ENCODE results near the gene LDHB. TPM values are rescaled to one million over a fixed set of nuclear protein-coding genes. Genes with fewer than 3 reads are reported as not detected.
"Not testable (repeated sequence)": the region's sequence is repeated elsewhere in the genome, so short reads cannot be mapped to it uniquely, and the experiment has no call there.

LDHB gene
- total RNA-seq, 2 experiments from 2014 or later = 907 to 1,215 TPM

DNA sequence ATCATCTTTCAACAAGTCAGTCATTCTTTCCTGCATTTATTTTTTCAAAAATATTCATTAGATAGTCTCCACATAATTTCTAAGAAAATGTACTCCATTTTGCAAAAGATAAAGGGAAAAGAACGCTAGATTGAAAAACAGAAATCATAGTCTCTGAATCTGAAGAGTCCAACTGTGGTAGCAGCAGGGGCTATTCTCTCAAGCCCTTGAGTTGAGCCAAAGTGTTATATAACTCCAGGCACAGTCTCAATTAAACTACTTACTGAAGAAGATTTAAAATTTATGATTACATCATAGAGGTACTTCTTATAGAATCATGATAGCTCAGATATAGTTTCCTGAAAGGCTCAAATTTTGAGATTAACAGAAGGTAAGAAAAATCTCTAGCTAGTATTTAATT lies 5.8 kb downstream of the LDHB start:
- Mint-ChIP-seq H3K9me3 (ENCODE audit: low read depth) (no peaks in the 10 kb centered on the region), H3K27ac (no peak overlapping the region), H3K36me3 (peaks cover 65% of the 10 kb centered on the region), H3K27me3 (no peaks in the 10 kb centered on the region), H3K4me3 (no peak overlapping the region), H3K4me1 (peaks cover 61% of the 10 kb centered on the region)
- CTCF ChIA-PET = interaction anchor here (1.5 to 1.7 kb wide), 2 partner anchors 12 to 28 kb away, joined by 4 to 5 read pairs; no protein-coding TSS in a partner anchor
- no peak for DNase-seq
- ATAC-seq = no peak

DNA sequence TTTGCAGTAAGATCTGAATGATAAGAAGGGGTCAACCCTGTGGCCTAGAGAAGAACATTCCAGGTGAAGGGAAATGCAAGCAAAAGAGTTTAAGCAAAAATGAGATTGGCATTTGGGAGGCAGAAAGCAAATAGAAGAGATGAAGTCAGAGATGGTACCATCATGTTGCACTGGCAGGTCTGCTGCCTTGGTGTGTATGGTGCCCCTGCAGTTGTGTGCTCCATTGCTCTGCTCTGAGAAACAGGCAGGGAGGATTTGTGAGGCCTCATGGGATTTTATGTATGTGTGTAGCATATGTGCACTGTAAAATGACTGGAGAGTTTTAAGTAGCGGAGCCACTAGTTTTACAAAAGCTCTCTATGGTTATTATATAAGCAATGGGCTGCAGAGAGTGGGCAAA lies 6.6 kb downstream of the LDHB start:
- Mint-ChIP-seq H3K36me3 (peaks cover 66% of the 10 kb centered on the region), H3K4me1 (peaks cover 63% of the 10 kb centered on the region), H3K4me3 (no peak overlapping the region), H3K9me3 (ENCODE audit: low read depth) (no peaks in the 10 kb centered on the region), H3K27me3 (no peaks in the 10 kb centered on the region), H3K27ac (peak overlapping the region; percentile 9)
- DNase-seq (no peak), ATAC-seq (no peak)
- CTCF ChIA-PET = interaction anchor here (1.1 kb wide), 1 partner anchor 116 kb away, joined by 3 read pairs; no protein-coding TSS in a partner anchor

DNA sequence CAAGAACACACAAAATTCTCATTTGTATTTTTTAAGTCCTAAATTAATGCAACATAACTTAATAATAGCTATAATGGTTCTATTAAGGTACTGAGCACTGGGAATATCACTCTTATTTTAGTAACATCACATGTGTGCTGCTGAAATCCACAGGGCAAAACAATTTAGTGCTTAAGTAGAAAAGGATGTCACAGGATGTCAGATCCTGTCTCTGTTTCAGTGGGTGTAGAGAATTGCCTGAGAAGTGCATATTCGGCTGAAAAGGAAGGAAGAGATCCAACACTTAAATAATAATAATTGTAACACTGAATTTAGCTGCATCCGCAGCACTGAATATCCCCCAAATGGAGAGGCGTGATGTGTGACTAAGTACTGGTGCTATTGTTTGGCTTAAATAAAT lies 8.6 kb downstream of the LDHB start:
- CTCF ChIA-PET = no interaction called here
- Mint-ChIP-seq H3K27ac (no peak overlapping the region), H3K4me1 (peaks cover 64% of the 10 kb centered on the region), H3K36me3 (peaks cover 69% of the 10 kb centered on the region), H3K27me3 (no peaks in the 10 kb centered on the region), H3K4me3 (no peak overlapping the region), H3K9me3 (ENCODE audit: low read depth) (no peaks in the 10 kb centered on the region)
- DNase-seq (no peak), ATAC-seq (no peak)

DNA sequence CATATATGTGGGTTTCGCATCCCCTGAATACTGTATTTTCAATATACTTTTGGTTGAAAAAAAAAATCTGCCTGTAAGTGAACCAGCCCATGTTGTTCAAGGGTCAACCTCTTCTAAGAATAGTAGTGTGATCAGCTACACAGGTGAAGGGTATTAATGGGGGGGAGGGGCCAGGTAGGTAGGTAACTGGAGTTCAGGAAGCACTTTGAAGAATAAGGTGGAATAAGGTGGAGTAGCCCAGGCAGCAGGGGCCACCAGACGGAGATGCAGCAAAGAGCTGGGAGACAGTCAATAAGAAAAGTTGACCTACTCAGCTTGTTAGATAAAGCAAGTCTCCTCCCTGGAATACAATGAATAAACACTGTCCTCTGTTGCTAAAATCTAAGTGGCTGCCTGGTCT lies 9.3 kb downstream of the LDHB start:
- CTCF ChIA-PET = no interaction called here
- no peaks in the 10 kb centered on the region for H3K27me3 Mint-ChIP-seq
- H3K4me1 Mint-ChIP-seq = peaks cover 65% of the 10 kb centered on the region
- H3K9me3 Mint-ChIP-seq (ENCODE audit: low read depth) = no peaks in the 10 kb centered on the region
- peaks cover 71% of the 10 kb centered on the region for H3K36me3 Mint-ChIP-seq
- DNase-seq (no peak), ATAC-seq (no peak)
- no peak overlapping the region for H3K27ac Mint-ChIP-seq
- H3K4me3 Mint-ChIP-seq = no peak overlapping the region

DNA sequence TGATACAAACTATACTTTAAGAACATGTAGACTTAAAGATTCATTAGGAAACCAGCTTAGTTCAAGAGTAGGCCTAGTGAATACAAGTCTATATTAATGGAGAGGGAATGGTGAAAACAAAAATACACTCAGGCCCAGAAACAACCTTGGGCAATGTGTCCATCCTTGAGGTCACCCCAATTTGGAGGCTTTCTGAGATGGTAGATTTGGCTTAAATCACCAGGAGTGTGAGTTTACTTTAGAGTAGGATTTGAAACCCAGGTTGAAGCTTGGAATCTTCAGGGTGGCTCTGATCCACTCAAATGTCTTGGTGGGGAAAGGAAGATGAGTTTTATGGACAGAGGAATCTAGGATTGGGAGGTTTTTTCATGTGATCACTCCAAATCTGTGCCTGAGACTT lies 10.5 kb downstream of the LDHB start:
- peaks cover 58% of the 10 kb centered on the region for H3K4me1 Mint-ChIP-seq
- ATAC-seq (no peak), DNase-seq (no peak)
- peaks cover 72% of the 10 kb centered on the region for H3K36me3 Mint-ChIP-seq
- H3K27ac Mint-ChIP-seq = peak overlapping the region; percentile 16
- H3K4me3 Mint-ChIP-seq = no peak overlapping the region
- no peaks in the 10 kb centered on the region for H3K27me3 Mint-ChIP-seq
- CTCF ChIA-PET = no interaction called here
- H3K9me3 Mint-ChIP-seq (ENCODE audit: low read depth) = no peaks in the 10 kb centered on the region

DNA sequence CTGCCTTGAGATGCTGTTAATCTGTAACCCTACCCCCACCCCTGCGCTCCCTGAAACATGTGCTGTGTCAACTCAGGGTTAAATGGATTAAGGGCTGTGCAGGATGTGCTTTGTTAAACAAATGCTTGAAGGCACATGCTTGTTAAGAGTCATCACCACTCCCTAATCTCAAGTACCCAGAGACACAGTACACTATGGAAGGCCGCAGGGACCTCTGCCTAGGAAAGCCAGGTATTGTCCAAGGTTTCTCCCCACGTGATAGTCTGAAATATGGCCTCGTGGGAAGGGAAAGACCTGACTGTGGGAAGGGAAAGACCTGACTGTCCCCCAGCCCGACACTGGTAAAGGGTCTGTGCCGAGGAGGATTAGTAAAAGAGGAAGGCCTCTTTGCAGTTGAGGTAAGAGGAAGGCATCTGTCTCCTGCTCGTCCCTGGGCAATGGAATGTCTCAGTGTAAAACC lies 12.6 kb downstream of the LDHB start:
- CTCF ChIA-PET; H3K27ac Mint-ChIP-seq; H3K4me3 Mint-ChIP-seq; ATAC-seq; H3K9me3 Mint-ChIP-seq (ENCODE audit: low read depth); DNase-seq; H3K27me3 Mint-ChIP-seq: not testable (repeated sequence)
- Mint-ChIP-seq H3K4me1 (peaks cover 51% of the 10 kb centered on the region), H3K36me3 (peaks cover 77% of the 10 kb centered on the region)

DNA sequence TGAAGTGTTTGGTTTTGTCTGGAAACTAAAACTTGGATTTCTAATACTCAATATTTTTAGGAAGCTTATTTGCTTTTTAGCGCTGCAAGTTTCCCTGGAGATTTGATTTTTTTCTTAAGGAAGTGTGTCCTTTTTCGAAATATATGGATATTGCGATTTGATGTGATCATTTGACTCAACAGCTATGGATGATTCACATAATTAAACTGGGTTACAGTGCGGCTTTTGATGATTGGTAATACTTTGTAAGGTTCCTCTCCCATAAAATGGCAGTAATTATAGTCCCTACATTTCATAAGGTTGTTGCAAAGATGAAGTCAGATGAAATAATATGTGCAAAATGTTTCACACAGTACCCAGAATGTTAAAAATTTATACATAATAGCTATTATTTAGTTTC lies 13.1 kb downstream of the LDHB start:
- Mint-ChIP-seq H3K36me3 (peaks cover 77% of the 10 kb centered on the region), H3K27ac (no peak overlapping the region), H3K4me3 (no peak overlapping the region), H3K4me1 (peaks cover 51% of the 10 kb centered on the region), H3K9me3 (ENCODE audit: low read depth) (no peaks in the 10 kb centered on the region), H3K27me3 (no peaks in the 10 kb centered on the region)
- ATAC-seq (no peak), DNase-seq (no peak)
- CTCF ChIA-PET = interaction anchor here (0.7 kb wide), 1 partner anchor 137 kb away, joined by 3 read pairs; no protein-coding TSS in a partner anchor

DNA sequence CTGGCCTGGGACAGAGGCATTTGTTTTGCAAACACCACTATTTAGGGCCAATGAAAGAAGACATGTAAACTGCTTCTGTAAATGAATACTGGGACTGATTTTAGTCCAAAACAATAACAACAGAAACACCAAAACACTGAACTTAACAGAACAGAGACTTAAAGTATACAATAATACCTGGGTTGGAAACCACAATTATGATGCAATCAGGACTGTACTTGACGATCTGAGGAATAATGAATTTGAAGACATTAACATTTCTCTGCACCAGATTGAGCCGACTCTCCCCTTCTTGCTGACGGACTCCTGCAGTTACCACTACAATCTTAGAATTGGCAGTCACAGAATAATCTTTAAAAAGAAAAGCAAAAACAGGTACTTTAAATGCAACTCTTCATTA lies 13.9 kb downstream of the LDHB start:
- DNase-seq (no peak), ATAC-seq (no peak)
- H3K4me1 Mint-ChIP-seq = peaks cover 58% of the 10 kb centered on the region
- H3K9me3 Mint-ChIP-seq (ENCODE audit: low read depth) = no peaks in the 10 kb centered on the region
- H3K27me3 Mint-ChIP-seq = no peaks in the 10 kb centered on the region
- H3K27ac Mint-ChIP-seq = peak overlapping the region; percentile 67
- H3K36me3 Mint-ChIP-seq = peaks cover 81% of the 10 kb centered on the region
- CTCF ChIA-PET = interaction anchor here (0.7 kb wide), 1 partner anchor 136 kb away, joined by 3 read pairs; no protein-coding TSS in a partner anchor
- no peak overlapping the region for H3K4me3 Mint-ChIP-seq

DNA sequence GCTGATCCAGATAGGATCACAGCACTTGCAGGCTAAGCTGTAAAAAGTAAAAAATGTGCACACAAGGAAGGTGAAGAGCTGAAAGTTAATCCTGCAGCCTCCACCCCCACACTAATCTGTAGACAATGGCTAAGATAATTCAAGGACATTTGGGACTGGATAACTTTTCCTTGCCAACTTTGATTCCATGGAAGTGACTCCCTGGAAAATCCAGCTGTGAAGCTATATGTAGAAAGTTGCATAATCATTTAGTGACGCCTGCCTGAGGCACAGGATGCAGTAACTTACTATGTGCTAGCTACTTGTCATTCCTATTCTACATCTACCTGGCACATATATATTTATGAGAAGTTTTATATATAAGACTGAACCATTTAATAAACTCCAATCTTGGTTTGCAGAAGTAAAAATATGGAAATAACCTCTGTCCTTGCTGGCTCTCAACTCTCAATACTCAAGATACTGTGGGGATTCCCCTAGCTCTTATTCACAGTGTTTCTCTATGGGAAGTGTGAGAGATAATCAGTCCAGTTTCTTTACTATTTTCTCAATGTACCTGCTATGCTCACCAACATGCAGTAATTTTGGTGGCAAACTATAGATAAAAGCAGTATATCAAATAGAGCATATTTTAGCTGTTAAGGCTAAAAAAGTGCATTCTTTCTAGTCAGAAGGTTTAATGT lies 14.8 kb downstream of the LDHB start:
- Mint-ChIP-seq H3K4me1 (peaks cover 57% of the 10 kb centered on the region), H3K27ac (peak overlapping the region; percentile 40), H3K36me3 (peaks cover 77% of the 10 kb centered on the region), H3K4me3 (no peak overlapping the region), H3K27me3 (no peaks in the 10 kb centered on the region), H3K9me3 (ENCODE audit: low read depth) (no peaks in the 10 kb centered on the region)
- CTCF ChIA-PET = interaction anchor here (0.9 to 1.0 kb wide), 2 partner anchors 15 to 38 kb away, joined by 3 to 4 read pairs; partner anchors contain the start of gene LDHB
- no peak for DNase-seq
- no peak for ATAC-seq

DNA sequence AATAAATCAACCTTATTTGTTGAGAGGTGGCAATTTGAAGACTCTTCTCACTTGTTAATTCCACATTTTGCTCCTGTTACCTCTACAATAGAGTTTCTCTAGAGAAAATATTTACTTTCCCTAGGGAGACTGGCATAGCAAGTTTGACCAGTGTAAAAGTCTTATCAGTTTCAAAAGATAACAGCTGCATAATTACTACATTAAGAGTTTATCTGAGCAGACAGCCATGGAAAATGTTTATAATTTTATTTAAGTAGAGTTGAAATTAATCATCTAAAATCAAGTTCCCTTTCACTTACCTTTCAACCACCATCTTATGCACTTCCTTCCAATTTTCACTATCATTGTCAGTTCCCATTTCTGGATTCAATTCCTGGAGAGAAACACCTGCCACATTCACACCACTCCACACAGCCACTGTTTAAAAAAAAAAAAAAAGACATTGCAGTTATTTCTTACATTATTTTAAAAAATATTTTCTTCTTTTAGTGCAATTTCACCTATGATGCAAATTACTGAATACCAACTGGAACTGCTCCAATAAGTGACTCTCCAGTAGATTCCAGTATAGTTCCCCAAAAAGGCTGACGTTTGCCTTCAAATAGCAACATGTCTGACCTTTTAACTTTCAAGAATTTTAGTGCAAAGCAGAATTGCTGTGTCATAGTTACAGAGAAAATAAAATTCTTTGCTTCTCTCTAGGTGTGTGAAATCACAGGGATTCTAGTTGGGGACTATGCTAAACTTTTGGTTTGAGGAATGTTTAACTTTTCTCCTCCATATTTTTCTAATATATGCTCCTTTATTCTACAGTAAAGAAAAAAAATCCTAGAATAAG lies 19.4 kb downstream of the LDHB start:
- Mint-ChIP-seq H3K4me3 (no peak overlapping the region), H3K9me3 (ENCODE audit: low read depth) (no peaks in the 10 kb centered on the region), H3K27ac (peak overlapping the region; percentile 54), H3K36me3 (peaks cover 73% of the 10 kb centered on the region), H3K4me1 (peaks cover 26% of the 10 kb centered on the region), H3K27me3 (no peaks in the 10 kb centered on the region)
- CTCF ChIA-PET = interaction anchor here (1.2 kb wide), 1 partner anchor 10 kb away, joined by 3 read pairs; no protein-coding TSS in a partner anchor
- ATAC-seq (no peak), DNase-seq (no peak)

DNA sequence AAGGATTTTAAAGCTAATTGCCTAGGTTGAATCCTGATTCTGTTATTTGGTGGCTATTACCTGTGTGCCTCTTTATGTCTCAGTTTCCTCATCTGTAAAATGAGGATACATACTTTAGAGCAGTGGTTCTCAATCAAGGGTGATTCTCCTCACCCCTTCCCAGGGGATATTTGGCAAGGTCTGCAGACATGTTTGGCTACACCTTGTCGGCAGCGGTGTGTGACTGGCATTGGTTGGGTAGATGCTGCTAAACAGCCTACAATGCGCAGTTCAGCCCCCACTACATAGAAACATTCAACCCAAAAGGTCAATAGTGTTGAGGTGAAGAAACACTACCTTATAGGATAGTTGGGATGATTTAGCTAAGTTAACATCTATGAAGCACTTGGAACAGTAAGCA lies 23.4 kb downstream of the LDHB start:
- H3K27me3 Mint-ChIP-seq = no peaks in the 10 kb centered on the region
- H3K27ac Mint-ChIP-seq = no peak overlapping the region
- H3K36me3 Mint-ChIP-seq = peaks cover 49% of the 10 kb centered on the region
- no peaks in the 10 kb centered on the region for H3K9me3 Mint-ChIP-seq (ENCODE audit: low read depth)
- ATAC-seq = no peak
- H3K4me1 Mint-ChIP-seq = peaks cover 9% of the 10 kb centered on the region
- CTCF ChIA-PET = interaction anchor here (0.9 kb wide), 2 partner anchors 46 to 385 kb away, joined by 3 to 4 read pairs; no protein-coding TSS in a partner anchor
- DNase-seq = no peak
- no peak overlapping the region for H3K4me3 Mint-ChIP-seq

DNA sequence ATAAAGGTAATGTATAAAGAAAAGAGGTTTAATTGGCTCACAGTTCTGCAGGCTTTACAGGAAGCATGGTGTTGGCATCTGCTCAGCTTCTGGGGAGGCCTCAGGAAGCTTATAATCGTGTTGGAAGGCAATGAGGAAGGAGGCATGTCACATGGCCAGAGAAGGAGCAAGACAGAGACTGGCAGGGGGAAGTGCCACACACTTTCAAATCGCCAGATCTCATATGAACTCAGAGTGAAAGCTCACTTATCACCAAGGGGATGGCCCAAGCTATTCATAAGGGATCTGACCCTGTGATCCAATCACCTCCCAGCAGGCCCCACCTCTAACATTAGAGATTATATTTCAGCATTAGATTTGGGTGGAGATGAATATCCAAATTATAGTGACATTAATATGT lies 26.3 kb downstream of the LDHB start:
- CTCF ChIA-PET = no interaction called here
- H3K9me3 Mint-ChIP-seq (ENCODE audit: low read depth) = no peaks in the 10 kb centered on the region
- DNase-seq (no peak), ATAC-seq (no peak)
- no peak overlapping the region for H3K4me3 Mint-ChIP-seq
- peaks cover 36% of the 10 kb centered on the region for H3K36me3 Mint-ChIP-seq
- H3K27me3 Mint-ChIP-seq = no peaks in the 10 kb centered on the region
- no peaks in the 10 kb centered on the region for H3K4me1 Mint-ChIP-seq
- H3K27ac Mint-ChIP-seq = peak overlapping the region; percentile 30

DNA sequence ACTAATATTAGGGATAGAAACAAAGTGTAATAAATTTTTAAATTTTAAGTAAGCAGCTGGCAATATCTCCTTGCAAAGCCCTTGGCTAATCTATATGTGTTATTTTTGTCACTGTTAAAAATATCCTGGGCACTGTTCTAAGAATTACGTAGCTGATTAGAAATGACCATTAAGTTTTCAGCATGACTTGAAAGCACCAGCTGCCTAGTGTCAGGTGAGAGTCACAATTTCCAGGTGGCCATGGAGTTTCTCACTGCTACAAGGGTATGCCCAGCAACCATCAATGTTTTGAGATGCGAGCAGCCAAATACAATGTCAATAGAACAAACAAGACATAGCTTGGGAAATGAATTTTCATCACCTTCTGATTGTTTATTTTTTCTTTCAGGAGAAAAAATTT lies 29.7 kb downstream of the LDHB start:
- DNase-seq (no peak), ATAC-seq (no peak)
- Mint-ChIP-seq H3K36me3 (peaks cover 14% of the 10 kb centered on the region), H3K4me3 (no peak overlapping the region), H3K27ac (no peak overlapping the region), H3K4me1 (no peaks in the 10 kb centered on the region), H3K9me3 (ENCODE audit: low read depth) (peaks cover 2% of the 10 kb centered on the region), H3K27me3 (no peaks in the 10 kb centered on the region)
- CTCF ChIA-PET = interaction anchor here (1.4 to 1.6 kb wide), 2 partner anchors 10 to 29 kb away, joined by 3 read pairs; no protein-coding TSS in a partner anchor
